Activated naive CD4-positive, alpha-beta T cell treated with anti-CD3 and anti-CD28 coated beads, Interleukin-2, amount 10 ng/mL, durations not matched to agents 7 days and 5 days (primary cell): ENCODE results near the gene ZNF726.
"Not testable (repeated sequence)": the region's sequence is repeated elsewhere in the genome, so short reads cannot be mapped to it uniquely, and the experiment has no call there.

Experiments
- CTCF ChIA-PET: fragments of 350-600 bp; sonication (Branson Sonifier 250); formaldehyde crosslinking; loops from one replicate; lab custom pipeline; 2021; ENCODE audit warnings: antibody characterized with exemption; lab: Charles Lee
- DNase-seq: peaks from one replicate; pipeline ENCODE4 v3.0.0-alpha.2; 2020
- H3K27ac Mint-ChIP-seq: one replicate; pipeline ENCODE4 v1.8.0; 2021; ENCODE audit warnings: mild to moderate bottlenecking, moderate library complexity, mixed read lengths
- H3K27me3 Mint-ChIP-seq: one replicate; pipeline ENCODE4 v1.8.0; 2021; ENCODE audit warnings: mild to moderate bottlenecking, mixed read lengths
- H3K36me3 Mint-ChIP-seq: one replicate; pipeline ENCODE4 v1.8.0; 2021; ENCODE audit warnings: mixed read lengths
- H3K4me1 Mint-ChIP-seq: one replicate; pipeline ENCODE4 v1.8.0; 2021; ENCODE audit warnings: mixed read lengths
- H3K4me3 Mint-ChIP-seq: one replicate; pipeline ENCODE4 v1.8.0; 2021; ENCODE audit warnings: mild to moderate bottlenecking, moderate library complexity, mixed read lengths
- H3K9me3 Mint-ChIP-seq: one replicate; pipeline ENCODE4 v1.8.0; 2021; ENCODE audit warnings: mixed read lengths

ZNF726 gene

DNA sequence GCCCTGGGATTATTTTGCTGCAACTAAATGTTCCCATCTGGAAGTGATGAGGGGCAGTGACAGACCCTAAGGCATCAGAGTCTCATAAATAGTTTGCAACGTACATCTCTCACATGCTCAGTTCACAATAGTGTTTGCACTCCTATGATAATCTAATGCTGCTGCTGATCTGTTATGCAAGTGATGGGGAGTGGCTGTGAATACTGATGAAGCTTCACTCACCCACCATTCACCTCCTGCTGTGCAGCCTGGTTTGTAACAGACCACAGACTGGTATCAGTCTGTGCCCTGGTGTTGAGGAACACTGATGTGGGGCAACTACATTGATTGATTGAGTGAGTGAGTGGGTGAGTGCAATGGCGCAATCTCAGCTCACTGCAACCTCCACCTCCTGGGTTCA lies 54.9 kb downstream of the ZNF726 start:
- peaks cover 28% of the 10 kb centered on the region for H3K27me3 Mint-ChIP-seq

DNA sequence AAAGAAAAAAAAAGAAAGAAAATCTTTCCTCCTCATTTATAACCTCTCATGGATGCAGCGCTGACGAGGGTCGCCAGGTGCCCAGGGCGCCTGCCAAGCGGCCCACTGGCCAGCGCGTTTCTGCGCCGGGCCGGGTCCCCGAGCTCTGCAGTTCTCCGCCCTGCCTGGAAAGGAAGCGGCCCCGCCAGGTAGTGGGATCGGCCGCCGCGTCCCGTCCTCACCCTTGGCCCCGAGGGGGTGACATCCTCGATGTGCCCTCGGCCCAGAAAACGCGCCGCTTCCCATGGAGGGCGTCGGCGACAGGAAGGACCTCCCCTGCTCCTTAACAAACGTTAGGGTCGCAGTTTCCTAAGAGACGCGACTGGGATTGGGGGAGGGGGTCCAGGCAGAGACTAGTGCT lies 56.9 kb downstream of the ZNF726 start:
- CTCF ChIA-PET, result no interaction called here
- no peak for DNase-seq
- H3K9me3 Mint-ChIP-seq, result peaks cover 8% of the 10 kb centered on the region

More for the DNA sequence above, 54.9 kb downstream of the ZNF726 start:
- no peak for DNase-seq
- no peak overlapping the region for H3K27ac Mint-ChIP-seq
- H3K4me1 Mint-ChIP-seq, result no peaks in the 10 kb centered on the region
- H3K36me3 Mint-ChIP-seq, result no peaks in the 10 kb centered on the region
- H3K4me3 Mint-ChIP-seq, result no peak overlapping the region
- H3K9me3 Mint-ChIP-seq, result peaks cover 13% of the 10 kb centered on the region
- CTCF ChIA-PET, result no interaction called here

DNA sequence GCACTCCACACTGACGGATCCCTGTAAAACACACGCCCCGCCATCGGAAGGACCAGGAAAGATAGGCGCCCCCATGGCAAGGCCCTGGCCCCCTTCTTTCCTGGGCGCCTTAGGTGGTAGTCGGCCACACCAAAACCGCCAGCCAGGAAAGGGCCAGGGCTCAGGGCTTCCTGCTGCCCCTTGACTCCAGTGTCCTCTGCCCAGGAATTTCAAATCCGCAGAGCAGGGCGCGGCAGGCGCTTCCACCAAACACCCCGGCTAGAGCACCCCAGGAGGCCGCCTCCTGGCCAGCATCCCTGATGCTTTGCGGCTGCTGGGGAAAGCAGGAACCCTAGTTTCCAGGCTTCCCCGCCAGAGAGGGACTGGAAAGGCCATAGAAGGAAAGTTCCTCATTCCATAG lies 57.5 kb downstream of the ZNF726 start:
- no peak for DNase-seq
- no peaks in the 10 kb centered on the region for H3K4me1 Mint-ChIP-seq
- peaks cover 7% of the 10 kb centered on the region for H3K9me3 Mint-ChIP-seq
- no peaks in the 10 kb centered on the region for H3K36me3 Mint-ChIP-seq
- peaks cover 28% of the 10 kb centered on the region for H3K27me3 Mint-ChIP-seq
- CTCF ChIA-PET, result no interaction called here
- no peak overlapping the region for H3K4me3 Mint-ChIP-seq
- no peak overlapping the region for H3K27ac Mint-ChIP-seq

More for the DNA sequence above, 56.9 kb downstream of the ZNF726 start:
- H3K4me3 Mint-ChIP-seq, result no peak overlapping the region
- no peaks in the 10 kb centered on the region for H3K4me1 Mint-ChIP-seq
- no peaks in the 10 kb centered on the region for H3K36me3 Mint-ChIP-seq
- H3K27me3 Mint-ChIP-seq, result peaks cover 28% of the 10 kb centered on the region
- H3K27ac Mint-ChIP-seq, result no peak overlapping the region

DNA sequence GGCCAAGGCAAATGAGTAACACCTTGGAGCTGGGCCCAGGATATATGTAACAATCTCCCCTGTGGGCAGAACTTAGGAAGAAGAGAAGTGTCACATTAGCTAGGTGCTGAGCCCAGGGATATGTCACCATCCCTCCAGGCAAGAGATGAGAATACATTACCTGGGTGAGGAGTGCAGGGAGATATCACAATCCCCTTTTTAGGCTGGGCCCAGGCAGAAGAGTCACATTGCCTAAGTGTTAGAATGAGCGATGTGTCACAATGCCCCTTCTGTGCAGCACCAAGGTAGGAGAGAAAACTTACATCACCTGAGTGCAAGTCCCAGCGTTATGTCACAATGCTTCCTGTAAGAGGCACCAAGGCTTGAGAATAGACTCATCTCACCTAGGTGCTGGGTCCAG lies 60.3 kb downstream of the ZNF726 start:
- Mint-ChIP-seq H3K9me3 (peaks cover 12% of the 10 kb centered on the region), H3K4me3 (no peak overlapping the region), H3K27me3 (peaks cover 28% of the 10 kb centered on the region), H3K4me1 (no peaks in the 10 kb centered on the region), H3K36me3 (no peaks in the 10 kb centered on the region), H3K27ac (no peak overlapping the region)
- no peak for DNase-seq
- CTCF ChIA-PET, result no interaction called here

DNA sequence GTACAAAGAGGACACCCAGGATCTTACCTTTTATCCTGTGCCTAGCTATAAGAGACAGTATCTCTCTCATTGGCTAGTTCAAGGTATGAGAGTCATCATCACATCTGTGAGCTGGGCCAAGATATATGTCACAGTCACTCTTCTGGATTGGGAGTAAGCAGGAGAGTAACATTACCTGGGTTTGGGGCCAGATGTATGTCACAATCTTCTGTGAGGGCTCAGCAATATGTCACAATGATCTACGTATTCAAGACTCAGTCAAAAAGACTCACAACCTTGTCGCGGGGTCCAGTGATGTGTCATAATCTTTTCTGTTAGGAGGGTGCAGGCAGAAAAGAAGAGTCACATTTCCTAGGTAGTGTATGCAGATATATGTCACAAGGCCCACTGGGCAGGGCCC lies 61.9 kb downstream of the ZNF726 start:
- H3K27me3 Mint-ChIP-seq, result peaks cover 21% of the 10 kb centered on the region
- H3K4me1 Mint-ChIP-seq, result not testable (repeated sequence)

DNA sequence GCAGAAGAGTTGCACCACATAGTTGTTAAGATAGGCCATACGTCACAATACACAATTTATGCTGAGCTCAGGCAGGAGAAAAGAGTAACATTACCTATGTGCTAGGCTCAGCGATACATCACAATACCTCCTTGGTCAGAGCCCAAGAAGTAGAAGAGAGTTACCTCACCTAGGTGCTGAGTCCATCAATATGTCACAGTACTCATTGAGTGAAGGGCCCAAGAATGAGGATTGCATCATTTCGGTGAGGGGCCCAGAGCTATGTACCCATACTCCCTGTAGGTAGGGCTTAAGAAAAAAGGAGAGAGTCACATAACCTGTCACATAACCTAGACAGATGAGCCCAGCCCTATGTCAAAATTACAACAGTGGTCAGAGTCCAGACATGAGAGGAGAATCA lies 62.6 kb downstream of the ZNF726 start:
- CTCF ChIA-PET, H3K4me1 Mint-ChIP-seq, H3K27ac Mint-ChIP-seq, H3K36me3 Mint-ChIP-seq, DNase-seq, H3K4me3 Mint-ChIP-seq: not testable (repeated sequence)
- Mint-ChIP-seq H3K27me3 (peaks cover 15% of the 10 kb centered on the region), H3K9me3 (peaks cover 23% of the 10 kb centered on the region)

More for the DNA sequence above, 61.9 kb downstream of the ZNF726 start:
- CTCF ChIA-PET, H3K36me3 Mint-ChIP-seq, H3K4me3 Mint-ChIP-seq, H3K27ac Mint-ChIP-seq, DNase-seq: not testable (repeated sequence)
- peaks cover 19% of the 10 kb centered on the region for H3K9me3 Mint-ChIP-seq

DNA sequence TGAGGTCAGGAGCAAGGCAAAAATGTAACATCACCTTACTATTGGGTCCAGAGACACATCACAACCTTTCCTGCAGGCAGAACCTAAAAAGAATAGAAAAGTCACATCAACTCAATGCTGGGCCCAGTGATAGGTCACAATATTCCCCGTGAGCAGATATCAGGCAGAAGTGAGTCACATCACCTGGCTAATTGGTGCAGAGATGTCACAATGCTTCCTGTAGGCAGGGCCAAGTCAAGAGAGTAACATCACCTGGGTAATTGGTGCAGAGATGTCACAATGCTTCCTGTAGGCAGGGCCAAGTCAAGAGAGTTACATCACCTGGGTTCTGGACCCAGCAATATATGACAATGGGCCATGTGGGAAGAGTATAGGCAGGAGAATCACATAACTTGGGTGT lies 63.4 kb downstream of the ZNF726 start:
- Mint-ChIP-seq H3K4me3 (no peak overlapping the region), H3K9me3 (peaks cover 23% of the 10 kb centered on the region), H3K27me3 (peaks cover 6% of the 10 kb centered on the region), H3K4me1 (no peaks in the 10 kb centered on the region), H3K27ac (no peak overlapping the region), H3K36me3 (no peaks in the 10 kb centered on the region)
- no peak for DNase-seq
- CTCF ChIA-PET, result no interaction called here

DNA sequence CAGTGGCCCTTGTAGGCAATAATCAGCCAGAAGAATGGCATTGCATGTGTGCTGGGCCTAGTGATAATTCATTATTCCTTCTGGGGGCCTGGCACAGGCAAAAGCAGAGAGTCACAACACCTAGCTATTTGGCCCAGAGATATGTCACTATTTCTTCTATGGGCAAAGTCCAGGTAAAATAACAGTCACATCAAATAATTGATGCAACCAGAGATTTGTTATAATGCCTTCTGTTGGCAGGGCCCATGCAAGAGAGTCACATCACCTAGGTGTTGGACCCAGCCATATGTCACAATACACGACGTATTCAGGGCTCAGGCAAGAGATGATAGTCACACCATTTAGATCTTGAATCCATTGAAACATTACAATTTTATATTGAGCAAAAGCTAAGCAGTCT lies 66.1 kb downstream of the ZNF726 start:
- Mint-ChIP-seq H3K27me3 (no peaks in the 10 kb centered on the region), H3K36me3 (no peaks in the 10 kb centered on the region), H3K4me3 (no peak overlapping the region), H3K4me1 (no peaks in the 10 kb centered on the region), H3K9me3 (peaks cover 22% of the 10 kb centered on the region), H3K27ac (no peak overlapping the region)
- CTCF ChIA-PET, result no interaction called here
- DNase-seq, result no peak

DNA sequence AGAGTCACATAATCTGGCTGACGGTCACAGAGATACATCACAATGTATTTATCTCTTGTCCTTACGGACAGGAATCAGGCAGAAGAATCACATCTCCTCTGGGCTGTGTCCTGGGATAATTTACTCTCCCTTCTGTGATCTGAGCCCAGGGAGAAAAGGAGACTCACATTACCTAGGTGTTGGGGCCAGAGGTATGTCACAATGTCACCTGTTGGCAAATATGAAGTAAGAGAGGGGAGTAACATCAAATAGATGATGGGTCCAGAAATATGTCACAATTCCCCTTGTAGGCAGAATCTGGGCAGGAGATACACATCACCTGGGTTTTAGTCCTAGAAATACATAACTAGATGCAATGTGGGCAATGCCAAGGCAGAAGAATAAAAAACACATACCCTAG lies 67.2 kb downstream of the ZNF726 start:
- no peak overlapping the region for H3K4me3 Mint-ChIP-seq
- no peaks in the 10 kb centered on the region for H3K4me1 Mint-ChIP-seq
- H3K9me3 Mint-ChIP-seq, result peaks cover 23% of the 10 kb centered on the region
- CTCF ChIA-PET, result no interaction called here
- DNase-seq, result no peak
- no peak overlapping the region for H3K27ac Mint-ChIP-seq
- no peaks in the 10 kb centered on the region for H3K27me3 Mint-ChIP-seq
- no peaks in the 10 kb centered on the region for H3K36me3 Mint-ChIP-seq

DNA sequence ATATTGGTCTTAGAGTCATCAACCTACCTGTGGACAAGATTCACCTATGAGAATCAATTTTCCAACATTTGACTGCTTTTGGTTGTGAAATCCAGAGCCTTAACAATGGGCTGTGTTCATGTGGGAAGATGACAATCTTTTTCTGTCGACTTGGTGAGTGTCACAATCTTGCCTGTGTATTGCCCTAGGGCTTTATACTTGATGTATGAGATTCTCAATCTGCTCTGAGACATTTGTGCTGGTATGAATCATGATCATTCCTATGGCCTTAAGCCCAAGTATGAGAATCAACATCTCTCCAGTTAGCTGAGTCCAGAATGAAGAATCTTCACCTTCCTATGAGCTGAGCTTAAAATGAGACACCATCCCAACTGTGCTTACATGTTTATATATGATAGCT lies 68.7 kb downstream of the ZNF726 start:
- no peak for DNase-seq
- H3K9me3 Mint-ChIP-seq, result peaks cover 27% of the 10 kb centered on the region
- H3K36me3 Mint-ChIP-seq, result no peaks in the 10 kb centered on the region
- no peaks in the 10 kb centered on the region for H3K4me1 Mint-ChIP-seq
- H3K27ac Mint-ChIP-seq, result no peak overlapping the region
- CTCF ChIA-PET, result interaction anchor here (1.0 kb wide), 1 partner anchor 110 kb away, joined by 3 read pairs; no protein-coding TSS in a partner anchor
- H3K4me3 Mint-ChIP-seq, result no peak overlapping the region
- no peaks in the 10 kb centered on the region for H3K27me3 Mint-ChIP-seq
